Measurements from ENCODE around the gene BTRC.

BTRC gene

GRCh38 chr10:101595591-101596433 is 241.8 kb downstream of the BTRC start:
- no peak for TF ChIP-seq CTCF (IDR thresholded peaks at IDR 0.05)

GRCh38 chr10:101597091-101597900 is 243.3 kb downstream of the BTRC start:
- TF ChIP-seq CTCF (IDR thresholded peaks at IDR 0.05), result no peak

- TF ChIP-seq CTCF (IDR thresholded peaks at IDR 0.05), result no peak
These were observed 247.6 kb downstream of the BTRC start for GRCh38 chr10:101601541-101601940.

- peak; percentile 93 for TF ChIP-seq CTCF (IDR thresholded peaks at IDR 0.05)
These were observed 248.9 kb downstream of the BTRC start for GRCh38 chr10:101602761-101603398.
